Activated CD8-positive, alpha-beta memory T cell treated with anti-CD3 and anti-CD28 coated beads, Interleukin-2, amount 10 ng/mL, durations not matched to agents 7 days and 5 days (primary cell): ENCODE data around the gene MAP6D1. TPM values are rescaled to one million over a fixed set of nuclear protein-coding genes. Genes with fewer than 3 reads are reported as not detected.

Experiments
- ATAC-seq: fragments of 150-1000 bp; cut with Tn5 transposase; one replicate; pipeline ENCODE4 v1.10.0; 2021; ENCODE audit warnings: moderate library complexity
- CTCF ChIA-PET: fragments of 350-600 bp; sonication (Branson Sonifier 250); formaldehyde crosslinking; loops from one replicate; lab custom pipeline; 2021; ENCODE audit warnings: antibody characterized with exemption; lab: Charles Lee
- DNase-seq: peaks from one replicate; pipeline ENCODE4 v3.0.0-alpha.2; 2020
- H3K27ac Mint-ChIP-seq: one replicate; pipeline ENCODE4 v1.8.0; 2021; ENCODE audit warnings: mild to moderate bottlenecking, mixed read lengths
- H3K27me3 Mint-ChIP-seq: one replicate; pipeline ENCODE4 v1.8.0; 2021; ENCODE audit warnings: mixed read lengths
- H3K36me3 Mint-ChIP-seq: one replicate; pipeline ENCODE4 v1.8.0; 2021; ENCODE audit warnings: mild to moderate bottlenecking, mixed read lengths
- H3K4me1 Mint-ChIP-seq: one replicate; pipeline ENCODE4 v1.8.0; 2021; ENCODE audit warnings: mixed read lengths
- H3K4me3 Mint-ChIP-seq: one replicate; pipeline ENCODE4 v1.8.0; 2021; ENCODE audit warnings: mild to moderate bottlenecking, moderate library complexity, mixed read lengths
- H3K9me3 Mint-ChIP-seq: one replicate; pipeline ENCODE4 v1.8.0; 2022; ENCODE audit warnings: low read depth, mixed read lengths
- total RNA-seq, 2 experiments: library from RNA; stranded (reverse); gene quantifications; one replicate each; pipeline ENCODE4 v1.2.3, GENCODE V29; 2021

Gene MAP6D1
- total RNA-seq, 2 experiments from 2014 or later, result 0.47 to 0.70 TPM

DNA sequence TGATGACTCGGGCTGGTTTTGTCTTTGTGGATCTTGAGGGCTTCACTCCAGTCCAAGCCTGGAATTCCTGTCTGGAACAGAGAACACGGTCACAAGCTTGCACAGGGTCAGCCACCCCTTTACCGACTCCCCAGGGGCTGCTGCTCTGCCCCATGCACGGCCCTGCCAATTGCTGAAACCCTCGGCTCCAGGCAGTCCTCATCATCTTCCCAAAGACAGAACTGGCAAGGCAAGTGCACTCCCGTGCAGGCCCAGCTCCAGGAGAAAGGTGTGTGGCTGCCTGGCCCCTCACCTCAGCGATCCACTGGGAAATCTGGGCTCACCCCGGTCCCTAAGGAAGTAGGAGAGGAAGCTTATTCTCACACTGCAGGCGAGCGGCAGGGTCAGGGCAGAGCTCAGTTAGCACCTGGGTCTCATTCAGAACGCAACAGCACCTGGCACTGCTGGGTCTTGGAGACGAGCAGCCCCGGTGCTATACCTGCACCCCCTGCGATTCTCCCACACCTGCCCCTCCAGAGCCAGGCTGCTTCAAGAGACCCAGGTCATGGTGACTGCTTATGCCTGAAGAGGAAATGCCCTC lies 7.2 kb downstream of the MAP6D1 start:
- Mint-ChIP-seq H3K27me3 (peaks cover 3% of the 10 kb centered on the region), H3K4me3 (no peak overlapping the region), H3K36me3 (peaks cover 4% of the 10 kb centered on the region), H3K4me1 (peaks cover 23% of the 10 kb centered on the region), H3K9me3 (no peaks in the 10 kb centered on the region), H3K27ac (no peak overlapping the region)
- CTCF ChIA-PET, result interaction anchor here (0.8 to 1.1 kb wide), 4 partner anchors 11 to 24 kb away, joined by 3 to 4 read pairs (median 3); no protein-coding TSS in a partner anchor
- ATAC-seq (no peak), DNase-seq (no peak)

DNA sequence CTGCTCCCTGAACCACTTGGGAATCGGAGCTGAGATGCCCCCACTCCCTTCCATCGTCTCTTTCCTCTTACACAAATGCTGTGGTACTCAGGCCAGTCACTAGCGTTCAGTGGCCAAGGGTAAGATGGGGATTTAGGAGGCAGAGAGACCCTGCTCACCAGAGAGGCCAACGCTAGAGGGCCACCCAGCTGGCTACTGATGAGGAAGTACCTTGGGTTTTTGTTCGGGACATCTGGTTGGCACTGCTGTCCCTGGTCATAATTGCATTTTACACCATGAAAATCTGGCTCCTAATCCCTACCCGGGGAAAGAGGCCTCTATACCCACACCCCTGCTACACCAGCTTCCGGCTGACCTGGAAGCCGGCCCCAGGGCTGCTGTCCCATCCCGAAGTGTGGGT lies 7.7 kb downstream of the MAP6D1 start:
- no peak overlapping the region for H3K27ac Mint-ChIP-seq
- CTCF ChIA-PET, result interaction anchor here (0.9 to 1.1 kb wide), 2 partner anchors 12 to 24 kb away, joined by 3 to 4 read pairs; no protein-coding TSS in a partner anchor
- peaks cover 4% of the 10 kb centered on the region for H3K36me3 Mint-ChIP-seq
- no peaks in the 10 kb centered on the region for H3K9me3 Mint-ChIP-seq
- DNase-seq, result no peak
- peaks cover 23% of the 10 kb centered on the region for H3K4me1 Mint-ChIP-seq
- peaks cover 3% of the 10 kb centered on the region for H3K27me3 Mint-ChIP-seq
- H3K4me3 Mint-ChIP-seq, result no peak overlapping the region
- ATAC-seq, result no peak

- ATAC-seq (no peak), DNase-seq (no peak)
- H3K9me3 Mint-ChIP-seq, result no peaks in the 10 kb centered on the region
- H3K36me3 Mint-ChIP-seq, result peaks cover 9% of the 10 kb centered on the region
- H3K4me3 Mint-ChIP-seq, result no peak overlapping the region
- H3K27me3 Mint-ChIP-seq, result no peaks in the 10 kb centered on the region
- H3K27ac Mint-ChIP-seq, result peak overlapping the region; percentile 85
- peaks cover 23% of the 10 kb centered on the region for H3K4me1 Mint-ChIP-seq
- CTCF ChIA-PET, result interaction anchor here (1.4 kb wide), 1 partner anchor 8 kb away, joined by 5 read pairs; no protein-coding TSS in a partner anchor
Measured at GRCh38 chr3:183816681-183817510, 8.5 kb downstream of the MAP6D1 start.

- H3K4me1 Mint-ChIP-seq, result peaks cover 23% of the 10 kb centered on the region
- no peak for DNase-seq
- H3K4me3 Mint-ChIP-seq, result no peak overlapping the region
- H3K36me3 Mint-ChIP-seq, result peaks cover 13% of the 10 kb centered on the region
- H3K9me3 Mint-ChIP-seq, result no peaks in the 10 kb centered on the region
- CTCF ChIA-PET, result interaction anchor here (0.8 to 2.7 kb wide), 4 partner anchors 8 to 348 kb away, joined by 3 to 11 read pairs (median 4); partner anchors contain the start of gene PARL
- H3K27me3 Mint-ChIP-seq, result no peaks in the 10 kb centered on the region
- H3K27ac Mint-ChIP-seq, result peak overlapping the region; percentile 85
- ATAC-seq, result no peak
Measured at GRCh38 chr3:183815951-183816475, 9.4 kb downstream of the MAP6D1 start.

DNA sequence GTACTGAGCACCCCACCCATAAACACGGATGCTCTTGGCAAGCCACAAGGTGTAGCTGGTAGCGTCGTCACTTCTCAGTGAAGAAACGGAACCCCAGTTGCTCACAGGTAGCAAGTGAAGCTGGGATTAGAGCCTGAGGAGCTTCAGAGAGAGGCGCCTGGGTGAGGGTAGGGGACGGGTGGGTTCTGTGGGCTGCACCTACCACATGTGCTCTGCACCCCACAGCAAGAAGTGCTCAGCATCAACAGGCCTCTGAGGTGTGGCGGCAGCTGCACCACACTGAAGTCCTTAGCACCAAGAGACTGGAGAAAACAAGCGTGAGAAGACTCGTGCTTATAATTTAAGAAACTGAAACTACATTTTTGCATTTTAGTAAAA lies 9.8 kb downstream of the MAP6D1 start:
- Mint-ChIP-seq H3K9me3 (no peaks in the 10 kb centered on the region), H3K4me1 (peaks cover 23% of the 10 kb centered on the region), H3K36me3 (peaks cover 14% of the 10 kb centered on the region), H3K27me3 (no peaks in the 10 kb centered on the region), H3K27ac (peak overlapping the region; percentile 85), H3K4me3 (no peak overlapping the region)
- CTCF ChIA-PET, result interaction anchor here (0.8 to 2.7 kb wide), 4 partner anchors 9 to 347 kb away, joined by 3 to 11 read pairs (median 4); partner anchors contain the start of gene PARL
- DNase-seq (peak; percentile 56), ATAC-seq (peak; percentile 67)

- H3K27me3 Mint-ChIP-seq, result no peaks in the 10 kb centered on the region
- no peak overlapping the region for H3K4me3 Mint-ChIP-seq
- H3K9me3 Mint-ChIP-seq, result no peaks in the 10 kb centered on the region
- peak overlapping the region; percentile 85 for H3K27ac Mint-ChIP-seq
- DNase-seq (no peak), ATAC-seq (no peak)
- H3K36me3 Mint-ChIP-seq, result peaks cover 21% of the 10 kb centered on the region
- CTCF ChIA-PET, result interaction anchor here (2.7 kb wide), 1 partner anchor 70 kb away, joined by 11 read pairs; the partner anchor contains the start of gene PARL
- H3K4me1 Mint-ChIP-seq, result peaks cover 23% of the 10 kb centered on the region
Measured at GRCh38 chr3:183814240-183814639, 11.1 kb downstream of the MAP6D1 start.

DNA sequence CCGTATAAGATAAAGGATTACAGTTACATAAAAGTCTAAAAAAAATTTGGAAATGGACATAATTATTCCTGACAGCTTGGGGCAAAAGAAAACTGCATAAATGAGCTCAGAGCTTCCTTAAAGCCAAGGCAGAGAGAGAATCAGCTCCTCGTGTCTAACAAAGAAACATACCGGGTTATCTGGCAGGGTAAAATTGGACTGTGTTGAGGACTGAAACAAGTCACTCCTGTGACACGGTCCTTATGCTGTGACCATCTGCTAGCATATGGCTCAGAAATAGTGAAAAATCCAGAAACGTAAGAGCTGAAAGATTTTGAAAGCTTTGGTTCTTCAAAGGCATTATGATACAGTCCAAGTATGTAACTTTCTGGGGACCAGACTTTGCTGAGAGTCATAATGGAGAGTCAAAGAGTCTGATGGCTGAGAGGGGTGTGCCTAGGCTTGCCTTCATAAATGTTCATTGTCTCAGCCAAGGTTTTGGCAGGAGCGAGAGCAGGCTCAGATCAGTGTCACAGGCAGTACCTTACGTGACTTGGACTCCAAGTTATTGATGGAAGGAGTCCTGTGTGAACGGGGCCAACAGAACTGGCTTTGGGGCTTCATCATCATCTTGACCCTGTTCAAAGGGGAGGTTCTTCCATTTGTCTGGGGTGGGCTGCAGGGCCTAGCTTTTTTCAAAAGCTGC lies 12.5 kb downstream of the MAP6D1 start:
- peak overlapping the region; percentile 51 for H3K27ac Mint-ChIP-seq
- DNase-seq, result no peak
- no peak for ATAC-seq
- H3K9me3 Mint-ChIP-seq, result no peaks in the 10 kb centered on the region
- H3K4me1 Mint-ChIP-seq, result peaks cover 23% of the 10 kb centered on the region
- H3K4me3 Mint-ChIP-seq, result no peak overlapping the region
- CTCF ChIA-PET, result no interaction called here
- no peaks in the 10 kb centered on the region for H3K27me3 Mint-ChIP-seq
- peaks cover 28% of the 10 kb centered on the region for H3K36me3 Mint-ChIP-seq

GRCh38 chr3:183811638-183812037 lies 13.7 kb downstream of the MAP6D1 start:
- CTCF ChIA-PET, result no interaction called here
- Mint-ChIP-seq H3K27me3 (no peaks in the 10 kb centered on the region), H3K4me3 (no peak overlapping the region), H3K27ac (no peak overlapping the region), H3K9me3 (no peaks in the 10 kb centered on the region), H3K4me1 (peaks cover 22% of the 10 kb centered on the region), H3K36me3 (peaks cover 41% of the 10 kb centered on the region)
- DNase-seq (no peak), ATAC-seq (no peak)

- Mint-ChIP-seq H3K9me3 (no peaks in the 10 kb centered on the region), H3K27me3 (no peaks in the 10 kb centered on the region), H3K4me1 (peaks cover 15% of the 10 kb centered on the region), H3K36me3 (peaks cover 39% of the 10 kb centered on the region), H3K27ac (no peak overlapping the region), H3K4me3 (no peak overlapping the region)
- no peak for ATAC-seq
- no peak for DNase-seq
- CTCF ChIA-PET, result no interaction called here
Measured at GRCh38 chr3:183810643-183811594, 14.5 kb downstream of the MAP6D1 start.

DNA sequence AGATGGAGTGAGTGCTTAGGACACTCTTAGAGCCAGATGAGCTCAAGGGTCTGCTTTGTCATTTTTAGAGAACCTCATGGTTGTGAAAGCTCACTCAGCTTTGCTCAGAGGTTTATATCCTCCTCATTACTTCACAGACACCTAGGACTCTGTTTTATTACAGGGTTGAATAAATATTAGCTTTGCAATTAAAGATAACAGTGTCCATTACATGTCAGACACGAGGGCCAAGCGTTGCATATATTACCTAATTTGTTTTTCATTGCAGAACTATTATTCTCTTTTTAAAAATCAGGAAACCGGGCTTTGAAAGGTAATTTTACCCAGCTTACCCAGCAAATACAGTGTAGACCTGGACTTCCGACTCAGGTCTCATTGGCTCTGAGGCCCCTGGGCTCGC lies 16.1 kb downstream of the MAP6D1 start:
- peaks cover 43% of the 10 kb centered on the region for H3K36me3 Mint-ChIP-seq
- H3K27me3 Mint-ChIP-seq, result no peaks in the 10 kb centered on the region
- DNase-seq, result no peak
- no peak overlapping the region for H3K4me3 Mint-ChIP-seq
- peaks cover 1% of the 10 kb centered on the region for H3K4me1 Mint-ChIP-seq
- H3K27ac Mint-ChIP-seq, result no peak overlapping the region
- CTCF ChIA-PET, result interaction anchor here (1.0 kb wide), 1 partner anchor 42 kb away, joined by 5 read pairs; no protein-coding TSS in a partner anchor
- no peaks in the 10 kb centered on the region for H3K9me3 Mint-ChIP-seq
- ATAC-seq, result no peak

GRCh38 chr3:183808355-183808754 lies 17.0 kb downstream of the MAP6D1 start:
- peaks cover 50% of the 10 kb centered on the region for H3K36me3 Mint-ChIP-seq
- no peak for DNase-seq

GRCh38 chr3:183807881-183808280 lies 17.5 kb downstream of the MAP6D1 start:
- no peak overlapping the region for H3K4me3 Mint-ChIP-seq
- ATAC-seq (no peak), DNase-seq (no peak)
- H3K4me1 Mint-ChIP-seq, result no peaks in the 10 kb centered on the region
- no peaks in the 10 kb centered on the region for H3K9me3 Mint-ChIP-seq
- peaks cover 52% of the 10 kb centered on the region for H3K36me3 Mint-ChIP-seq
- H3K27ac Mint-ChIP-seq, result no peak overlapping the region
- CTCF ChIA-PET, result no interaction called here
- H3K27me3 Mint-ChIP-seq, result no peaks in the 10 kb centered on the region

More at GRCh38 chr3:183808355-183808754, 17.0 kb downstream of the MAP6D1 start:
- ATAC-seq, result no peak
- Mint-ChIP-seq H3K4me3 (no peak overlapping the region), H3K4me1 (no peaks in the 10 kb centered on the region), H3K27ac (no peak overlapping the region), H3K9me3 (no peaks in the 10 kb centered on the region), H3K27me3 (no peaks in the 10 kb centered on the region)
- CTCF ChIA-PET, result interaction anchor here (1.0 kb wide), 1 partner anchor 41 kb away, joined by 5 read pairs; no protein-coding TSS in a partner anchor
